Stimulated activated CD4-positive, alpha-beta T cell treated with anti-CD3 and anti-CD28 coated beads, Interleukin-12 subunit alpha, Interleukin-12 subunit beta, amount 100 ng/mL, for 4 hours (primary cell): ENCODE results near the gene LATS2.
"Not testable (repeated sequence)": the region's sequence is repeated elsewhere in the genome, so short reads cannot be mapped to it uniquely, and the experiment has no call there.

ENCODE experiments used
- DNase-seq: peaks from one replicate; pipeline ENCODE4 v3.0.0-alpha.2; 2020

The LATS2 gene

GRCh38 chr13:20953245-20953931 is 108.0 kb downstream of the LATS2 start:
- no peak for DNase-seq

- no peak for DNase-seq
Observed at GRCh38 chr13:20952838-20953237, 108.5 kb downstream of the LATS2 start.

GRCh38 chr13:20948001-20948400 is 113.4 kb downstream of the LATS2 start:
- DNase-seq: not testable (repeated sequence)

- no peak for DNase-seq
Observed at GRCh38 chr13:20945952-20946383, 115.4 kb downstream of the LATS2 start.

GRCh38 chr13:20942938-20943559 is 118.3 kb downstream of the LATS2 start:
- no peak for DNase-seq

- DNase-seq: not testable (repeated sequence)
Observed at GRCh38 chr13:20940511-20940910, 120.9 kb downstream of the LATS2 start.

GRCh38 chr13:20940083-20940482 is 121.3 kb downstream of the LATS2 start:
- DNase-seq: no peak

GRCh38 chr13:20939662-20940061 is 121.7 kb downstream of the LATS2 start:
- no peak for DNase-seq

GRCh38 chr13:20938302-20938701 is 123.1 kb downstream of the LATS2 start:
- DNase-seq: no peak

GRCh38 chr13:20927596-20928257 is 133.7 kb downstream of the LATS2 start:
- no peak for DNase-seq

GRCh38 chr13:20925395-20925790 is 136.0 kb downstream of the LATS2 start:
- not testable (repeated sequence) for DNase-seq

- peak; percentile 72 for DNase-seq
Observed at GRCh38 chr13:20924758-20925394, 136.5 kb downstream of the LATS2 start.

GRCh38 chr13:20923272-20923671 is 138.1 kb downstream of the LATS2 start:
- no peak for DNase-seq
